Activated CD8-positive, alpha-beta memory T cell treated with anti-CD3 and anti-CD28 coated beads for 48 hours (primary cell): ENCODE data around the gene SHB.

Experiments
- DNase-seq, 3 experiments: peaks; one replicate each; pipeline ENCODE4 v3.0.0-alpha.2; 2020; ENCODE audit warnings: low read depth in 2 of 3, low spot score in 2 of 3

SHB gene

GRCh38 chr9:37937366-37937765 is 131.7 kb downstream of the SHB start:
- DNase-seq: no peak

- no peak for DNase-seq
Observed at GRCh38 chr9:37936965-37937364, 132.1 kb downstream of the SHB start.

- DNase-seq: no peak
Observed at GRCh38 chr9:37936376-37936775, 132.7 kb downstream of the SHB start.

- DNase-seq: no peak
Observed at GRCh38 chr9:37935096-37935495, 133.9 kb downstream of the SHB start.

GRCh38 chr9:37931592-37931991 is 137.4 kb downstream of the SHB start:
- DNase-seq: no peak

GRCh38 chr9:37929441-37929895 is 139.6 kb downstream of the SHB start:
- no peak for DNase-seq

- no peak for DNase-seq
Observed at GRCh38 chr9:37928552-37929430, 140.2 kb downstream of the SHB start.

- DNase-seq: no peak
Observed at GRCh38 chr9:37927601-37928551, 141.2 kb downstream of the SHB start.

- no peak for DNase-seq
Observed at GRCh38 chr9:37927132-37927531, 141.9 kb downstream of the SHB start.

- no peak for DNase-seq
Observed at GRCh38 chr9:37926737-37927118, 142.3 kb downstream of the SHB start.

GRCh38 chr9:37925786-37926736 is 143.0 kb downstream of the SHB start:
- no peak for DNase-seq

- DNase-seq: no peak
Observed at GRCh38 chr9:37925006-37925405, 144.0 kb downstream of the SHB start.

- DNase-seq: no peak
Observed at GRCh38 chr9:37924538-37924937, 144.5 kb downstream of the SHB start.

GRCh38 chr9:37923796-37924427 is 145.1 kb downstream of the SHB start:
- DNase-seq: no peak

- DNase-seq: no peak
Observed at GRCh38 chr9:37923118-37923795, 145.8 kb downstream of the SHB start.

- no peak for DNase-seq
Observed at GRCh38 chr9:37922363-37923117, 146.5 kb downstream of the SHB start.

- no peak for DNase-seq
Observed at GRCh38 chr9:37921546-37922300, 147.3 kb downstream of the SHB start.

- DNase-seq: no peak
Observed at GRCh38 chr9:37921168-37921510, 147.9 kb downstream of the SHB start.
